HG02798 (cell line): ENCODE data around the gene LCN1.
"Not testable (repeated sequence)": the region's sequence is repeated elsewhere in the genome, so short reads cannot be mapped to it uniquely, and the experiment has no call there.

ENCODE experiments used
- ATAC-seq: cut with Tn5 transposase; IDR thresholded peaks from one replicate; pipeline ENCODE4 v1.9.1; 2021; ENCODE audit warnings: mild to moderate bottlenecking; ENCODE audit not compliant: unreplicated experiment, poor library complexity

The LCN1 gene

GRCh38 chr9:135504262-135505243, 16.7 kb upstream of the LCN1 start:
- ATAC-seq, result no peak

GRCh38 chr9:135505406-135506187, 15.6 kb upstream of the LCN1 start:
- ATAC-seq, result no peak

- ATAC-seq, result no peak
These were observed 14.7 kb upstream of the LCN1 start for GRCh38 chr9:135506327-135507103.

- ATAC-seq, result no peak
These were observed 13.9 kb upstream of the LCN1 start for GRCh38 chr9:135507104-135508035.

- ATAC-seq, result no peak
These were observed 12.9 kb upstream of the LCN1 start for GRCh38 chr9:135508211-135508820.

- no peak for ATAC-seq
These were observed 11.8 kb upstream of the LCN1 start for GRCh38 chr9:135509458-135509857.

- no peak for ATAC-seq
These were observed 9.0 kb upstream of the LCN1 start for GRCh38 chr9:135512241-135512603.

- ATAC-seq, result no peak
These were observed 8.3 kb upstream of the LCN1 start for GRCh38 chr9:135512904-135513303.

GRCh38 chr9:135513351-135513846, 7.8 kb upstream of the LCN1 start:
- no peak for ATAC-seq

- not testable (repeated sequence) for ATAC-seq
These were observed 7.3 kb upstream of the LCN1 start for GRCh38 chr9:135513906-135514305.

- ATAC-seq, result no peak
These were observed 6.7 kb upstream of the LCN1 start for GRCh38 chr9:135514342-135515082.

GRCh38 chr9:135515083-135515951, 5.9 kb upstream of the LCN1 start:
- no peak for ATAC-seq

- no peak for ATAC-seq
These were observed 4.9 kb upstream of the LCN1 start for GRCh38 chr9:135516132-135516860.

- ATAC-seq, result no peak
These were observed 3.8 kb upstream of the LCN1 start for GRCh38 chr9:135517407-135517822.

- ATAC-seq, result no peak
These were observed 1.9 kb upstream of the LCN1 start for GRCh38 chr9:135519179-135519971.

- ATAC-seq, result no peak
These were observed 412 bp downstream of the LCN1 start for GRCh38 chr9:135521608-135522095.
